ENCODE data around the gene TSFM.
"Not testable (repeated sequence)": the region's sequence is repeated elsewhere in the genome, so short reads cannot be mapped to it uniquely, and the experiment has no call there.

Gene TSFM

GRCh38 chr12:57816855-57817151 lies 34.2 kb downstream of the TSFM start:
- no peak for DNase-seq

GRCh38 chr12:57817261-57817989 lies 34.8 kb downstream of the TSFM start:
- DNase-seq, result no peak

GRCh38 chr12:57817990-57818331 lies 35.4 kb downstream of the TSFM start:
- DNase-seq, result not testable (repeated sequence)

- not testable (repeated sequence) for DNase-seq
These were observed 37.5 kb downstream of the TSFM start for GRCh38 chr12:57820119-57820518.

GRCh38 chr12:57821015-57821414 lies 38.4 kb downstream of the TSFM start:
- not testable (repeated sequence) for DNase-seq

GRCh38 chr12:57821474-57822214 lies 39.1 kb downstream of the TSFM start:
- DNase-seq, result no peak

GRCh38 chr12:57822392-57823130 lies 40.0 kb downstream of the TSFM start:
- DNase-seq, result no peak

GRCh38 chr12:57823131-57823907 lies 40.7 kb downstream of the TSFM start:
- no peak for DNase-seq

- DNase-seq, result no peak
These were observed 41.5 kb downstream of the TSFM start for GRCh38 chr12:57823908-57824640.

- DNase-seq, result no peak
These were observed 42.9 kb downstream of the TSFM start for GRCh38 chr12:57825451-57825850.

- no peak for DNase-seq
These were observed 43.8 kb downstream of the TSFM start for GRCh38 chr12:57826400-57826799.

- DNase-seq, result no peak
These were observed 44.4 kb downstream of the TSFM start for GRCh38 chr12:57826966-57827365.

- no peak for DNase-seq
These were observed 46.6 kb downstream of the TSFM start for GRCh38 chr12:57829025-57829777.

- DNase-seq, result no peak
These were observed 47.8 kb downstream of the TSFM start for GRCh38 chr12:57830393-57830792.

GRCh38 chr12:57832966-57833365 lies 50.4 kb downstream of the TSFM start:
- DNase-seq, result no peak

GRCh38 chr12:57833672-57834071 lies 51.1 kb downstream of the TSFM start:
- DNase-seq, result no peak

GRCh38 chr12:57834086-57834876 lies 51.7 kb downstream of the TSFM start:
- no peak for DNase-seq

- no peak for DNase-seq
These were observed 53.0 kb downstream of the TSFM start for GRCh38 chr12:57835366-57836288.
